ENCODE data around the gene EIF1AD. TPM values are rescaled to one million over a fixed set of nuclear protein-coding genes. Genes with fewer than 3 reads are reported as not detected.

EIF1AD gene
- total RNA-seq, 1 donor from 2014 or later: 29.0 TPM

DNA sequence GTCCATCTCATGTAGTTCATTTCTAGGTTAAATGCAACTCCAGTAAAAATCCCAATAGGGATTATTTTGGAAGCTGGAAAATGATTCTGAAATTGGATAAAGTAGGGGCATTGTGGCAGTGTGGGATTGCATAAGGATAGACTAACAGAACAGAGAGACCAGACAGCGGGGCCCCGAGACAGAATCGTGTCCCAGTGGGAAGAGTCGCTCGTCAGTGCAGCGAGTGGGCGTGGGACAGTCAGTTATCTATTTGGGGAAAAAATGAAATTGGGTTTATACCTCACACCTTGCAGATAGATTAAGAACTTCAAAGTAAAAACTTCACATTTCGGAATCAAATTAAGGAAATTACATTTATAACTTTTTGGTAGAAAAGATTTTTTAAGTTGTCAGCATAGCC, 29.8 kb downstream of the EIF1AD start:
- H3K9me3 ChIP-seq: no peaks in the 10 kb centered on the region
- ATAC-seq: no peak
- H3K27ac ChIP-seq: no peak overlapping the region
- H3K4me1 ChIP-seq: peaks cover 25% of the 10 kb centered on the region
- no peak overlapping the region for H3K4me3 ChIP-seq
- peaks cover 77% of the 10 kb centered on the region for H3K36me3 ChIP-seq
- TF ChIP-seq, protein P1, sequence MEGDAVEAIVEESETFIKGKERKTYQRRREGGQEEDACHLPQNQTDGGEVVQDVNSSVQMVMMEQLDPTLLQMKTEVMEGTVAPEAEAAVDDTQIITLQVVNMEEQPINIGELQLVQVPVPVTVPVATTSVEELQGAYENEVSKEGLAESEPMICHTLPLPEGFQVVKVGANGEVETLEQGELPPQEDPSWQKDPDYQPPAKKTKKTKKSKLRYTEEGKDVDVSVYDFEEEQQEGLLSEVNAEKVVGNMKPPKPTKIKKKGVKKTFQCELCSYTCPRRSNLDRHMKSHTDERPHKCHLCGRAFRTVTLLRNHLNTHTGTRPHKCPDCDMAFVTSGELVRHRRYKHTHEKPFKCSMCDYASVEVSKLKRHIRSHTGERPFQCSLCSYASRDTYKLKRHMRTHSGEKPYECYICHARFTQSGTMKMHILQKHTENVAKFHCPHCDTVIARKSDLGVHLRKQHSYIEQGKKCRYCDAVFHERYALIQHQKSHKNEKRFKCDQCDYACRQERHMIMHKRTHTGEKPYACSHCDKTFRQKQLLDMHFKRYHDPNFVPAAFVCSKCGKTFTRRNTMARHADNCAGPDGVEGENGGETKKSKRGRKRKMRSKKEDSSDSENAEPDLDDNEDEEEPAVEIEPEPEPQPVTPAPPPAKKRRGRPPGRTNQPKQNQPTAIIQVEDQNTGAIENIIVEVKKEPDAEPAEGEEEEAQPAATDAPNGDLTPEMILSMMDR (IDR thresholded peaks at IDR 0.05): no peak
- intact Hi-C loops (cut with DNase I): no loop called here
- no peak for DNase-seq
- no peaks in the 10 kb centered on the region for H3K27me3 ChIP-seq (ENCODE audit: low read depth)

DNA sequence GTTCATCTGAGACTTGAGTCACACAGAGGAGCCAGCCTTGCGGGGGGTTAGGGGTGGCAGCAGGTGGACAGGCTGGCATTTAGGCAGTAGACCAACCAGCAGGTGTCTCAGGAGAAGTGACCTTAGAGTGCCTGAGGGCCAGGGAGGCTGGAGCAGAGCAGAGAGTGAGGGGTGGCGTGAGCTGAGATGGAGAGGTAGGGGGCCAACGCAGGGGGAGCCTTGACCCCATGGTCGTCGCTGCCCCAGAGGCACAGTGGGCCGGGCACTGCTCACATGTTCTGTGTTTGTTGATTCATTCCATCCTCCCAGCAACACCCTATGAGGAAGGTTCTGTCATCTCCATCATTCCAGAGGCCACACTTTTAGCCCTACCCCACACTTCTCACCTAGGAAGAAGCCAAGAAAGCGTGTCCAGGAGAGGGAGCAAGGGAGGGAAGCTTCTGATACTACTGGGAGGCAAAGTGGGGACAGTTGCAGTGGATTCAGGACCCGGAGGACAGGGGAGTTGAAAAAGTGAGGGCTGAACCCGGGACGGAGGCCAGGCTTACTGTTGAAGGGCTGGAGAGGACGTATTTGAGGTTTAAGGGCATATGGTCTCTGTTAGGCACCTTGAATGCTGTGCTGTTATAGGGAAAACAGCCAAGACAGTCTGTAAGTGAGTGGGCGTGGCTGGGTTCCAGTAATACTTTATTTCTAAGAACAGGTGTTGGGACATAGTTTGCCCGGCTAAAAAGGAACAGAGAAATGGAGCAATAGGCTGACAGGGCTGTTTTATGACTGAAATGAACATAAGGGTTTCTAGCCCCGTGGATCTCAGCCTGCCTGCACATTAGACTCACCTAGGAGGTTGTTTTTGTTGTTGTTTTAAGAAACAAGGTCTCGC, 33.1 kb downstream of the EIF1AD start:
- peaks cover 31% of the 10 kb centered on the region for H3K4me1 ChIP-seq
- peaks cover 86% of the 10 kb centered on the region for H3K36me3 ChIP-seq
- peak overlapping the region; percentile 73 for H3K27ac ChIP-seq
- TF ChIP-seq, protein P1 (IDR thresholded peaks at IDR 0.05): peak; percentile 11
- ATAC-seq: peak; percentile 84 to 90
- intact Hi-C loops (cut with DNase I): no loop called here
- peak; percentile 66 for DNase-seq
- H3K9me3 ChIP-seq: no peaks in the 10 kb centered on the region
- H3K27me3 ChIP-seq (ENCODE audit: low read depth): no peaks in the 10 kb centered on the region
- no peak overlapping the region for H3K4me3 ChIP-seq

DNA sequence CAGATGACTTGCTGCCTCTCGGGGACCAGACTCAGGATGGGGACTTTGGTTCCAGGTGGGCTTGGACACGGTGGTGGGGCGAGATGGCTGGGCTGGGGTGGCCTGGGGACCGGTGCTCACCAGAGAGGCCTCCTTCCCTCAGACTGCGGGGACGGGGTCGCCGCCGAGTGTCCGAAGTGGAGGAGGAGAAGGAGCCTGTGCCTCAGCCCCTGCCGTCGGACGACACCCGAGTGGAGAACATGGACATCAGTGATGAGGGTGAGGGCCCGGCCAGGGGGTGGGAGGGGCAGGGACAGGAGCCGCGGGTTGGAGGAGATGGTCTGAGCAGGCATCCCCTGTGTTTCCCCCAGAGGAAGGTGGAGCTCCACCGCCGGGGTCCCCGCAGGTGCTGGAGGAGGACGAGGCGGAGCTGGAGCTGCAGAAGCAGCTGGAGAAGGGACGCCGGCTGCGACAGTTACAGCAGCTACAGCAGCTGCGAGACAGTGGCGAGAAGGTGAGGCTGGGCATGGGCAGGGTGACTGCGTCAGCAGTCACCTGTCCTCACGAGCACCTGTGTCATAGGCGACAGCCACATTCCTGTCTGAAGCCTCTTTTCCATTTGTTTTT, 34.5 kb downstream of the EIF1AD start:
- Histone ChIP-seq H3K36me3 (peaks cover 81% of the 10 kb centered on the region), H3K27ac (no peak overlapping the region), H3K27me3 (ENCODE audit: low read depth) (no peaks in the 10 kb centered on the region), H3K4me1 (peaks cover 45% of the 10 kb centered on the region), H3K4me3 (no peak overlapping the region), H3K9me3 (no peaks in the 10 kb centered on the region)
- intact Hi-C loops (cut with DNase I): no loop called here
- DNase-seq (no peak), ATAC-seq (no peak)
- TF ChIP-seq, protein P1 (IDR thresholded peaks at IDR 0.05): no peak

DNA sequence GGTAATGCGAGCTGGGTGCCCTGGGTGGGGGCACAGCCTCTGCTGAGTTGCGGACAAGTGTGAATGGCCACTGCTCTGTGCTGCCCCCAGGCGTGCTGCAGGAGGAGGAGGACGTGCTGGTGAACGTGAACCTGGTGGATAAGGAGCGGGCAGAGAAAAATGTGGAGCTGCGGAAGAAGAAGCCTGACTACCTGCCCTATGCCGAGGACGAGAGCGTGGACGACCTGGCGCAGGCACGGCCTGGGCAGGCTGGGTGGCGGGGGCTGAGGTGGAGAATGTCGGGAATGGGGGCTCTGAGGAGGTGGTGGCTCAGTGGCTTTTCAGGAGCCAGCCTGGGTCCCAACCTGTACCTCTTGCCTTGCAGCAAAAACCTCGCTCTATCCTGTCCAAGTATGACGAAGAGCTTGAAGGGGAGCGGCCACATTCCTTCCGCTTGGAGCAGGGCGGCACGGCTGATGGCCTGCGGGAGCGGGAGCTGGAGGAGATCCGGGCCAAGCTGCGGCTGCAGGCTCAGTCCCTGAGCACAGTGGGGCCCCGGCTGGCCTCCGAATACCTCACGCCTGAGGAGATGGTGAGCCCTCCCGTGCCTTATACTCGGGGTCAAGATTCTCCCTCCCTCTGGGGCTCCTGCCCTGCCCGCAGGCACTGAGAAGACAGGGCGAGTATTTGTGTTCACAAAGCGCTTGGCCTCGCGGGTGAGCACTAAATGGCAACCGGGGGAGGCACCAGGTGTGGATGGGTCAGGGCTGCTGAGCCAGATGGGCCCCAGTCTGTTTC, 35.8 kb downstream of the EIF1AD start:
- no peak for DNase-seq
- H3K9me3 ChIP-seq: no peaks in the 10 kb centered on the region
- H3K27ac ChIP-seq: no peak overlapping the region
- no peak overlapping the region for H3K4me3 ChIP-seq
- H3K27me3 ChIP-seq (ENCODE audit: low read depth): no peaks in the 10 kb centered on the region
- H3K4me1 ChIP-seq: peaks cover 48% of the 10 kb centered on the region
- no peak for ATAC-seq
- peaks cover 73% of the 10 kb centered on the region for H3K36me3 ChIP-seq
- TF ChIP-seq, protein P1 (IDR thresholded peaks at IDR 0.05): no peak
- intact Hi-C loops (cut with DNase I): no loop called here

DNA sequence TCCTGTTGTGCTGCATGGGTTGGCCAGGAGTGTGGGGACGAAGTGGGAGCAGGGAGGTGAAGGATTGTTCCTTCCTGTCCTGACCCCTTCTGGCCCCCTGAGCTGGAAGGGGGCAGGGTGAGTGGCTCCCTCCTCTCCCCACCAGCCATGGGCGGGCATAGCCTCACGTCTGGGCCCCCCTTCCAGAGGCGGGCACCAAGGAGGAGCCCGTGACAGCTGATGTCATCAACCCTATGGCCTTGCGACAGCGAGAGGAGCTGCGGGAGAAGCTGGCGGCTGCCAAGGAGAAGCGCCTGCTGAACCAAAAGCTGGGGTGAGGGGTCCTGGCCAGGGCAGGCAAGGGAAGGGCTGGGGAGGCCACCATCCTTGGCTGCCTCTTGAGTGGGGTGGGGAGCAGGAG, 37.1 kb downstream of the EIF1AD start:
- ATAC-seq: no peak
- peaks cover 67% of the 10 kb centered on the region for H3K36me3 ChIP-seq
- TF ChIP-seq, protein P1 (IDR thresholded peaks at IDR 0.05): no peak
- no peak overlapping the region for H3K4me3 ChIP-seq
- peaks cover 43% of the 10 kb centered on the region for H3K4me1 ChIP-seq
- DNase-seq: no peak
- no peaks in the 10 kb centered on the region for H3K9me3 ChIP-seq
- H3K27me3 ChIP-seq (ENCODE audit: low read depth): no peaks in the 10 kb centered on the region
- intact Hi-C loops (cut with DNase I): no loop called here
- H3K27ac ChIP-seq: no peak overlapping the region

Measured in lower lobe of right lung (tissue), 2 donors.